ENCODE measurements around the gene FAF1.

The FAF1 gene

GRCh38 chr1:50421768-50422674 is 538.0 kb downstream of the FAF1 start:
- TF ChIP-seq CTCF (IDR thresholded peaks at IDR 0.05; ENCODE audit: unreplicated experiment in 3 of 3): no peak
- Mint-ChIP-seq H3K27ac (no peak overlapping the region), H3K9me3 (peaks cover 2% of the 10 kb centered on the region), H3K4me3 (peak overlapping the region; percentile 36 to 66 (median 60)), H3K27me3 (ENCODE audit: low read depth) (peaks cover 96% of the 10 kb centered on the region), H3K36me3 (ENCODE audit: low read depth) (no peaks in the 10 kb centered on the region), H3K4me1 (peaks cover 49% of the 10 kb centered on the region)

- H3K36me3 Mint-ChIP-seq (ENCODE audit: low read depth): no peaks in the 10 kb centered on the region
- TF ChIP-seq CTCF (IDR thresholded peaks at IDR 0.05; ENCODE audit: unreplicated experiment in 3 of 3): no peak
- H3K4me1 Mint-ChIP-seq: peaks cover 54% of the 10 kb centered on the region
- peaks cover 96% of the 10 kb centered on the region for H3K27me3 Mint-ChIP-seq (ENCODE audit: low read depth)
- peak overlapping the region in 2 of 3 experiments; percentile 36 to 66 for H3K4me3 Mint-ChIP-seq
- no peak overlapping the region for H3K27ac Mint-ChIP-seq
- peaks cover 2% of the 10 kb centered on the region for H3K9me3 Mint-ChIP-seq
These were observed 538.7 kb downstream of the FAF1 start for GRCh38 chr1:50421366-50421748.

GRCh38 chr1:50420689-50421365 is 539.2 kb downstream of the FAF1 start:
- Mint-ChIP-seq H3K4me3 (peak overlapping the region; percentile 24 to 53 (median 45)), H3K36me3 (ENCODE audit: low read depth) (no peaks in the 10 kb centered on the region), H3K4me1 (peaks cover 54% of the 10 kb centered on the region), H3K27me3 (ENCODE audit: low read depth) (peaks cover 96% of the 10 kb centered on the region), H3K9me3 (peaks cover 2% of the 10 kb centered on the region), H3K27ac (no peak overlapping the region)
- TF ChIP-seq CTCF (IDR thresholded peaks at IDR 0.05; ENCODE audit: unreplicated experiment in 3 of 3): no peak

- H3K4me1 Mint-ChIP-seq: peaks cover 54% of the 10 kb centered on the region
- H3K4me3 Mint-ChIP-seq: peak overlapping the region; percentile 24 to 53 (median 45)
- H3K27ac Mint-ChIP-seq: no peak overlapping the region
- peaks cover 2% of the 10 kb centered on the region for H3K9me3 Mint-ChIP-seq
- no peaks in the 10 kb centered on the region for H3K36me3 Mint-ChIP-seq (ENCODE audit: low read depth)
- peaks cover 96% of the 10 kb centered on the region for H3K27me3 Mint-ChIP-seq (ENCODE audit: low read depth)
- TF ChIP-seq CTCF (IDR thresholded peaks at IDR 0.05; ENCODE audit: unreplicated experiment in 3 of 3): no peak
These were observed 540.0 kb downstream of the FAF1 start for GRCh38 chr1:50419907-50420677.

- peak; percentile 9 to 24 (median 10) for TF ChIP-seq CTCF (IDR thresholded peaks at IDR 0.05; ENCODE audit: unreplicated experiment in 3 of 3)
- Mint-ChIP-seq H3K4me3 (peak overlapping the region; percentile 24 to 53 (median 45)), H3K36me3 (ENCODE audit: low read depth) (no peaks in the 10 kb centered on the region), H3K27me3 (ENCODE audit: low read depth) (peaks cover 96% of the 10 kb centered on the region), H3K27ac (no peak overlapping the region), H3K9me3 (peaks cover 4% of the 10 kb centered on the region), H3K4me1 (peaks cover 48% of the 10 kb centered on the region)
These were observed 540.7 kb downstream of the FAF1 start for GRCh38 chr1:50419192-50419906.

Measured in nephron (organoid).